Activated B cell treated with CpG ODN at 0.5 μM for 24 hours (primary cell): ENCODE data around the gene OPN1SW. TPM values are rescaled to one million over a fixed set of nuclear protein-coding genes. Genes with fewer than 3 reads are reported as not detected.
A peak's percentile ranks its signal among the peaks of the same experiment; 100 is the strongest.

Experiments used
- ATAC-seq: fragments of 200-7000 bp; cut with Tn5 transposase; one replicate; pipeline ENCODE4 v1.10.0; 2021; ENCODE audit warnings: low read depth, mild to moderate bottlenecking, moderate library complexity
- CTCF ChIA-PET: fragments of 350-600 bp; sonication (Branson Sonifier 250); formaldehyde crosslinking; loops from one replicate; lab custom pipeline; 2021; ENCODE audit warnings: antibody characterized with exemption; lab: Charles Lee
- POLR2A ChIA-PET: fragments of 350-600 bp; sonication (Branson Sonifier 250); formaldehyde crosslinking; loops from one replicate; lab custom pipeline; 2021; ENCODE audit warnings: antibody characterized with exemption; lab: Charles Lee
- DNase-seq: peaks from one replicate; pipeline ENCODE4 v3.0.0; 2022
- H3K27ac Mint-ChIP-seq: one replicate; pipeline ENCODE4 v1.8.0; 2020; ENCODE audit warnings: mixed read lengths
- H3K27me3 Mint-ChIP-seq: one replicate; pipeline ENCODE4 v1.8.0; 2021; ENCODE audit warnings: mixed read lengths
- H3K36me3 Mint-ChIP-seq: one replicate; pipeline ENCODE4 v1.8.0; 2021; ENCODE audit warnings: low read depth, mixed read lengths
- H3K4me1 Mint-ChIP-seq: one replicate; pipeline ENCODE4 v1.8.0; 2021; ENCODE audit warnings: mixed read lengths
- H3K4me3 Mint-ChIP-seq: one replicate; pipeline ENCODE4 v1.8.0; 2020; ENCODE audit warnings: mild to moderate bottlenecking, mixed read lengths
- H3K9me3 Mint-ChIP-seq: one replicate; pipeline ENCODE4 v1.8.0; 2020; ENCODE audit warnings: mixed read lengths
- intact Hi-C: fragments of 100-400 bp; cut with micrococcal nuclease; formaldehyde crosslinking; loops from one replicate; pipeline ENCODE4 v1.15.1; 2024
- total RNA-seq: library from RNA; stranded (reverse); gene quantifications from 2 replicates; pipeline ENCODE4 v1.2.3, GENCODE V29; 2022
- TF ChIP-seq, protein P1 (sequence below): fragments of 200-600 bp; IDR thresholded peaks from one replicate; pipeline ENCODE4 v1.8.0; 2022; ENCODE audit warnings: antibody characterized with exemption, mild to moderate bottlenecking

Gene OPN1SW
- total RNA-seq, 1 donor from 2014 or later = not detected

- DNase-seq = no peak
- ChIA-PET POLR2A (no interaction called here), CTCF (no interaction called here)
- Mint-ChIP-seq H3K27me3 (no peaks in the 10 kb centered on the region), H3K4me3 (no peak overlapping the region), H3K27ac (no peak overlapping the region), H3K9me3 (no peaks in the 10 kb centered on the region), H3K36me3 (peaks cover 14% of the 10 kb centered on the region), H3K4me1 (peaks cover 33% of the 10 kb centered on the region)
- intact Hi-C loops = no loop called here
- TF ChIP-seq, protein P1, sequence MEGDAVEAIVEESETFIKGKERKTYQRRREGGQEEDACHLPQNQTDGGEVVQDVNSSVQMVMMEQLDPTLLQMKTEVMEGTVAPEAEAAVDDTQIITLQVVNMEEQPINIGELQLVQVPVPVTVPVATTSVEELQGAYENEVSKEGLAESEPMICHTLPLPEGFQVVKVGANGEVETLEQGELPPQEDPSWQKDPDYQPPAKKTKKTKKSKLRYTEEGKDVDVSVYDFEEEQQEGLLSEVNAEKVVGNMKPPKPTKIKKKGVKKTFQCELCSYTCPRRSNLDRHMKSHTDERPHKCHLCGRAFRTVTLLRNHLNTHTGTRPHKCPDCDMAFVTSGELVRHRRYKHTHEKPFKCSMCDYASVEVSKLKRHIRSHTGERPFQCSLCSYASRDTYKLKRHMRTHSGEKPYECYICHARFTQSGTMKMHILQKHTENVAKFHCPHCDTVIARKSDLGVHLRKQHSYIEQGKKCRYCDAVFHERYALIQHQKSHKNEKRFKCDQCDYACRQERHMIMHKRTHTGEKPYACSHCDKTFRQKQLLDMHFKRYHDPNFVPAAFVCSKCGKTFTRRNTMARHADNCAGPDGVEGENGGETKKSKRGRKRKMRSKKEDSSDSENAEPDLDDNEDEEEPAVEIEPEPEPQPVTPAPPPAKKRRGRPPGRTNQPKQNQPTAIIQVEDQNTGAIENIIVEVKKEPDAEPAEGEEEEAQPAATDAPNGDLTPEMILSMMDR = no peak
- no peak for ATAC-seq
These were observed 33.4 kb downstream of the OPN1SW start for GRCh38 chr7:128742206-128742605.

DNA sequence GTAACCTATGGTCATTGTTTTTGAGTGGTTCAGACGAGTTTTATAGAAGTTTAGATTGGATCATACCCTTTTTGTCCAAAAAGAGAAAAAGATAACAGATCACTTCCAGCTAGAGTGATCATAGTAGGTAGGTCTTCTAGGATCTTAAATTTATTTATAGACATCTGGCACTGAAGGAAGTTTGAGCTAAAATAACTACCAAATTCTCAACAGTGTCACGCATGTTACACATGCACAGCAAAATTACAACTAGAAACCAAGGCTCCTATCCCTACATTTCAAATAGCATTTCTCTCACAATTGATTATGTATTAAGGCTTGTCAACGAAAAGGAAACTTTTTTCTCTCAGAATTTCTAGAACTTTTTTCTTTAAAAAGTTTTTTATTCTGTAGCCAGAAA lies 34.1 kb downstream of the OPN1SW start:
- Mint-ChIP-seq H3K4me3 (no peak overlapping the region), H3K27me3 (no peaks in the 10 kb centered on the region), H3K27ac (no peak overlapping the region), H3K36me3 (peaks cover 12% of the 10 kb centered on the region), H3K9me3 (no peaks in the 10 kb centered on the region), H3K4me1 (peaks cover 33% of the 10 kb centered on the region)
- ATAC-seq (no peak), DNase-seq (no peak)
- CTCF ChIA-PET = no interaction called here
- POLR2A ChIA-PET = no interaction called here
- intact Hi-C loops = no loop called here
- TF ChIP-seq, protein P1 = no peak

GRCh38 chr7:128740996-128741395 lies 34.6 kb downstream of the OPN1SW start:
- ChIA-PET POLR2A (no interaction called here), CTCF (no interaction called here)
- no peaks in the 10 kb centered on the region for H3K27me3 Mint-ChIP-seq
- ATAC-seq (no peak), DNase-seq (no peak)
- H3K4me3 Mint-ChIP-seq = no peak overlapping the region
- H3K36me3 Mint-ChIP-seq = peaks cover 11% of the 10 kb centered on the region
- H3K9me3 Mint-ChIP-seq = no peaks in the 10 kb centered on the region
- intact Hi-C loops = no loop called here
- H3K27ac Mint-ChIP-seq = no peak overlapping the region
- TF ChIP-seq, protein P1 = no peak
- H3K4me1 Mint-ChIP-seq = peaks cover 33% of the 10 kb centered on the region

DNA sequence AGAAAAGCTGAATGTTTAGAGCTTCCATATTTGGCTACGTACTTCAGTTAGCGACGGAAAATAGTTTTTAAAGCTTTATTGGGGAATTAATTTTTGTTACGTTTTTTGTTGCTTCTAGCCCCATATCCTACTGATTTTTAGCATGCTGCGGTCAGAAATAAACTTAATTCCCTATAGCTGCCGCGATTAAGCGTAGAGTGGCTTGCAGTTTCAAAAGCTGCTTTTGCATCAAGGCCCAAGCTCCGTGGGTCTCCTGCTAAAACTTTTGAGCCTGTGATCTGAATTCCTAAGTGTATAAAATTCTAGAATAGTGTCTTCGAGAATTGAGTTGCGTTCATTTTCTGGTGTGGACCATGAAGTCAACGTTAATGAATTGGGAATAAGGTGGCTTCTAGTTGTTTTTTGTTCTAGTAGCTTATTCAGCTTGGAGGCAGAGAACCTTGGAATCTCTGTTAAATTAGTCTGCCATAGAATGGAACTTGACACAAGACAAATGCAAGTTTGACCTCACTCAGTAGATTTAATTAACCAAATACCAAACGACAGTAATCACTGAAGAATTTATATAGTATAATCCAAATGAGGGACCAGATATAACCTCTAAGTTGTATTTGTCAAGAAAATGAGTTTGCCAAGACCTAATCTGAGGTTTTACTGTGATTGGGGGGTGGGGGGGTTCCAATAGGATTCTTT lies 35.5 kb downstream of the OPN1SW start:
- DNase-seq (no peak), ATAC-seq (no peak)
- CTCF ChIA-PET = interaction anchor here (0.7 kb wide), 1 partner anchor 313 kb away, joined by 3 read pairs; no protein-coding TSS in a partner anchor
- TF ChIP-seq, protein P1 = no peak
- Mint-ChIP-seq H3K27me3 (no peaks in the 10 kb centered on the region), H3K4me3 (peak overlapping the region; percentile 97), H3K27ac (peak overlapping the region; percentile 88), H3K9me3 (no peaks in the 10 kb centered on the region), H3K36me3 (peaks cover 9% of the 10 kb centered on the region), H3K4me1 (peaks cover 33% of the 10 kb centered on the region)
- intact Hi-C loops = loop anchor here (1.0 to 10.0 kb wide), 7 partner anchors 43 to 1209 kb away; partner anchors contain the start of genes ATP6V1F, CCDC136, RBM28 and SMKR1
- POLR2A ChIA-PET = no interaction called here

DNA sequence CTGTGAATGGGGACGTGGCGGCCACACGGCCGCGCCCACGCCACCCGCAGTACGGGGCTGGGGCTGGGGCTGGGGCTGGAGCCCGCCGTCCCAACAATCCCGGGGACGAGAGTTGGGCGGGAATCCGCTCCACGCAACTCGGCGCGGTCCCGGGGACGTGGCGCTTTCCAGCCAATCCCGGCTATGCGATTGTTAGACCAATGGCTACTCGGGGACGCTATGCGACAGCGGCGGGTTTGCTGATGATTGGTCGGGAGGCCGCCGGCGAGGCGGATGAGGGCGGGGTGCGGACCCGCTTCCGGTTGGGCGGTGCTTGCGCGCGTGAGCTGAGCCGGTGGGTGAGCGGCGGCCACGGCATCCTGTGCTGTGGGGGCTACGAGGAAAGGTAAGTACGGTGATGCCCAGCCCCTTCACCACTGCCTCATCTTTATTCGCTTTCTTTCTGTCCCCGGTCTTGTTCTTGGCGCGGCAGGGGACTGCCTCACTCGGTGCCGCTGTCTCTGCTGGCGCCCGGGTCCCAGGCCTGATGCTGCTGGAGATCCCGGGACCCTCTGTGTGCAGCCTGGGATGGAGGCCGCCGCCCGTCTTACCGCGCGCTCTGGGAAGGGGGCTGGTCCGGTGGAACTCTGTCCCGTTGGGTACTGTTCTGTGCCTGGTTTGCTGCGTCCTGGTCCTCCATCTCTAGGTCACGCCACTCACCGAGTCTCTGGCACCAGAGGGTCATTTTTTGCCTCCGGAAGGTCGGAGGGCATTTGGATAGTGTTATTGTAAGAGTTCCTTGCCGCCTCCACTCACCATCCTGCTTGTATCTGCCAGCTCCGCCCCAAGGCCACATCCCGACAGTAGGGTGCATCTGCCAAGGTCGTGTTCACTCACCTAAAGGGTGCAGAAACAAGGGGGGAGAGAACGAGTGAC lies 36.3 kb downstream of the OPN1SW start, which contains the start of gene CALU:
TSS of gene CALU (plus strand) at position 312 of the 915 bp plus-strand sequence. CDS start 9,225 bp downstream, outside the sequence.
- intact Hi-C loops = loop anchor here (1.0 to 10.0 kb wide), 7 partner anchors 43 to 1209 kb away; partner anchors contain the start of genes ATP6V1F, CCDC136, RBM28 and SMKR1
- no peaks in the 10 kb centered on the region for H3K9me3 Mint-ChIP-seq
- H3K4me3 Mint-ChIP-seq = peak within 1 kb of the TSS; percentile 97
- H3K36me3 Mint-ChIP-seq = peaks cover 9% of the 10 kb centered on the region
- peaks cover 30% of the 10 kb centered on the region for H3K4me1 Mint-ChIP-seq
- ChIA-PET POLR2A (no interaction called here), CTCF (interaction anchor here (0.9 to 1.3 kb wide), 2 partner anchors 8 to 479 kb away, joined by 3 to 4 read pairs; no protein-coding TSS in a partner anchor)
- TF ChIP-seq, protein P1 = no peak
- peak; percentile 89 for DNase-seq
- peak; percentile 96 for ATAC-seq
- H3K27ac Mint-ChIP-seq = peak within 1 kb of the TSS; percentile 88
- H3K27me3 Mint-ChIP-seq = no peaks in the 10 kb centered on the region
